ENCODE measurements around the gene MAP3K10. TPM values are rescaled to one million over a fixed set of nuclear protein-coding genes. Genes with fewer than 3 reads are reported as not detected.

MAP3K10 gene
- total RNA-seq, 2 experiments from 2014 or later: 20.8 to 21.7 TPM

GRCh38 chr19:40261631-40262030 lies 70.4 kb downstream of the MAP3K10 start:
- no peak overlapping the region for H3K4me3 ChIP-seq (ENCODE audit: low read length)
- DNase-seq: no peak
- no peaks in the 10 kb centered on the region for H3K27me3 ChIP-seq (ENCODE audit: control insufficient read depth in 1 of 2, insufficient read depth in 2 of 2, low read length in 2 of 2)
- TF ChIP-seq, protein P1, sequence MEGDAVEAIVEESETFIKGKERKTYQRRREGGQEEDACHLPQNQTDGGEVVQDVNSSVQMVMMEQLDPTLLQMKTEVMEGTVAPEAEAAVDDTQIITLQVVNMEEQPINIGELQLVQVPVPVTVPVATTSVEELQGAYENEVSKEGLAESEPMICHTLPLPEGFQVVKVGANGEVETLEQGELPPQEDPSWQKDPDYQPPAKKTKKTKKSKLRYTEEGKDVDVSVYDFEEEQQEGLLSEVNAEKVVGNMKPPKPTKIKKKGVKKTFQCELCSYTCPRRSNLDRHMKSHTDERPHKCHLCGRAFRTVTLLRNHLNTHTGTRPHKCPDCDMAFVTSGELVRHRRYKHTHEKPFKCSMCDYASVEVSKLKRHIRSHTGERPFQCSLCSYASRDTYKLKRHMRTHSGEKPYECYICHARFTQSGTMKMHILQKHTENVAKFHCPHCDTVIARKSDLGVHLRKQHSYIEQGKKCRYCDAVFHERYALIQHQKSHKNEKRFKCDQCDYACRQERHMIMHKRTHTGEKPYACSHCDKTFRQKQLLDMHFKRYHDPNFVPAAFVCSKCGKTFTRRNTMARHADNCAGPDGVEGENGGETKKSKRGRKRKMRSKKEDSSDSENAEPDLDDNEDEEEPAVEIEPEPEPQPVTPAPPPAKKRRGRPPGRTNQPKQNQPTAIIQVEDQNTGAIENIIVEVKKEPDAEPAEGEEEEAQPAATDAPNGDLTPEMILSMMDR (IDR thresholded peaks at IDR 0.05): no peak
- peaks cover 50% of the 10 kb centered on the region for H3K36me3 ChIP-seq (ENCODE audit: insufficient read depth, low read length)
- Mint-ChIP-seq H3K27ac (peak overlapping the region; percentile 21), H3K4me3 (no peak overlapping the region), H3K27me3 (no peaks in the 10 kb centered on the region), H3K9me3 (no peaks in the 10 kb centered on the region), H3K4me1 (ENCODE audit: low read depth) (peaks cover 23% of the 10 kb centered on the region), H3K36me3 (ENCODE audit: low read depth) (peaks cover 69% of the 10 kb centered on the region)
- POLR2A ChIA-PET: no interaction called here
- H3K4me1 ChIP-seq (ENCODE audit: insufficient read depth, low read length): peaks cover 4% of the 10 kb centered on the region
- intact Hi-C loops (cut with DNase I, micrococcal nuclease): no loop called here
- no peaks in the 10 kb centered on the region for H3K9me3 ChIP-seq (ENCODE audit: control insufficient read depth in 1 of 2, insufficient read depth in 1 of 2, low read length in 2 of 2)
- CTCF ChIA-PET: no interaction called here
- ATAC-seq (ENCODE audit: poor library complexity): no peak
- H3K27ac ChIP-seq (ENCODE audit: low read depth in 1 of 2, low read length in 2 of 2): no peak overlapping the region

DNA sequence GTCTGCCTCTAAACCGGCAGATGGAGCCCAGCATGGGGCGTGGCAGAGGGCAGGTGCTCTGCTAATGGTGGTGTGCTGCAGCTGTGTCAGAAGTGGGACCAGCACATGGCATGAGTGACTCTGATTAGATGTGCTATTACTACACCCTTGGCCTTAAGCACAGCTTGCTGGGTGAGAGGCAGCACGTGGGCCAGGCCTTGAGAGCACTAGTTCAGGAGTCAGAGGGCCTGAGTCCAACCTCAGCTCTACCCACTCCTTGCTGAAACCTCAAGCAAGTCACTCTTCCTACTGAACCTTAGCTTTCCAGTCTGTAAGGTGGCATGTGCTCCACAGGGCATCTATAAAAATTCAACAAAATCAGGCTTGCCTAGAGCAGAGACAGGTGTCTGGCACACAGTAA lies 71.2 kb downstream of the MAP3K10 start:
- ATAC-seq (ENCODE audit: poor library complexity) (no peak), DNase-seq (no peak)
- H3K27me3 ChIP-seq (ENCODE audit: control insufficient read depth in 1 of 2, insufficient read depth in 2 of 2, low read length in 2 of 2): no peaks in the 10 kb centered on the region
- Mint-ChIP-seq H3K27me3 (no peaks in the 10 kb centered on the region), H3K4me3 (no peak overlapping the region), H3K36me3 (ENCODE audit: low read depth) (peaks cover 71% of the 10 kb centered on the region), H3K27ac (no peak overlapping the region), H3K4me1 (ENCODE audit: low read depth) (peaks cover 29% of the 10 kb centered on the region), H3K9me3 (no peaks in the 10 kb centered on the region)
- ChIA-PET POLR2A (no interaction called here), CTCF (no interaction called here)
- H3K4me3 ChIP-seq (ENCODE audit: low read length): no peak overlapping the region
- intact Hi-C loops (cut with DNase I, micrococcal nuclease): no loop called here
- H3K27ac ChIP-seq (ENCODE audit: low read depth in 1 of 2, low read length in 2 of 2): no peak overlapping the region
- TF ChIP-seq, protein P1 (IDR thresholded peaks at IDR 0.05): no peak
- H3K36me3 ChIP-seq (ENCODE audit: insufficient read depth, low read length): peaks cover 43% of the 10 kb centered on the region
- H3K9me3 ChIP-seq (ENCODE audit: control insufficient read depth in 1 of 2, insufficient read depth in 1 of 2, low read length in 2 of 2): no peaks in the 10 kb centered on the region
- peaks cover 4% of the 10 kb centered on the region for H3K4me1 ChIP-seq (ENCODE audit: insufficient read depth, low read length)

GRCh38 chr19:40263440-40264313 lies 72.5 kb downstream of the MAP3K10 start:
- Mint-ChIP-seq H3K36me3 (ENCODE audit: low read depth) (peaks cover 72% of the 10 kb centered on the region), H3K9me3 (no peaks in the 10 kb centered on the region), H3K27me3 (no peaks in the 10 kb centered on the region), H3K27ac (no peak overlapping the region), H3K4me3 (no peak overlapping the region), H3K4me1 (ENCODE audit: low read depth) (peaks cover 34% of the 10 kb centered on the region)
- ChIA-PET POLR2A (no interaction called here), CTCF (no interaction called here)
- peaks cover 4% of the 10 kb centered on the region for H3K4me1 ChIP-seq (ENCODE audit: insufficient read depth, low read length)
- H3K36me3 ChIP-seq (ENCODE audit: insufficient read depth, low read length): peaks cover 46% of the 10 kb centered on the region
- H3K27me3 ChIP-seq (ENCODE audit: control insufficient read depth in 1 of 2, insufficient read depth in 2 of 2, low read length in 2 of 2): no peaks in the 10 kb centered on the region
- no peak for ATAC-seq (ENCODE audit: poor library complexity)
- no peak overlapping the region for H3K4me3 ChIP-seq (ENCODE audit: low read length)
- intact Hi-C loops (cut with DNase I, micrococcal nuclease): no loop called here
- H3K9me3 ChIP-seq (ENCODE audit: control insufficient read depth in 1 of 2, insufficient read depth in 1 of 2, low read length in 2 of 2): no peaks in the 10 kb centered on the region
- no peak for DNase-seq
- no peak overlapping the region for H3K27ac ChIP-seq (ENCODE audit: low read depth in 1 of 2, low read length in 2 of 2)
- TF ChIP-seq, protein P1 (IDR thresholded peaks at IDR 0.05): no peak
